HG02852 (cell line): ENCODE results near the gene DRD3.
A peak's percentile ranks its signal among the peaks of the same experiment; 100 is the strongest.

Experiments used
- ATAC-seq: cut with Tn5 transposase; IDR thresholded peaks from one replicate; pipeline ENCODE4 v1.9.1; 2021; ENCODE audit warnings: mild to moderate bottlenecking, moderate library complexity; ENCODE audit not compliant: unreplicated experiment

The DRD3 gene

DNA sequence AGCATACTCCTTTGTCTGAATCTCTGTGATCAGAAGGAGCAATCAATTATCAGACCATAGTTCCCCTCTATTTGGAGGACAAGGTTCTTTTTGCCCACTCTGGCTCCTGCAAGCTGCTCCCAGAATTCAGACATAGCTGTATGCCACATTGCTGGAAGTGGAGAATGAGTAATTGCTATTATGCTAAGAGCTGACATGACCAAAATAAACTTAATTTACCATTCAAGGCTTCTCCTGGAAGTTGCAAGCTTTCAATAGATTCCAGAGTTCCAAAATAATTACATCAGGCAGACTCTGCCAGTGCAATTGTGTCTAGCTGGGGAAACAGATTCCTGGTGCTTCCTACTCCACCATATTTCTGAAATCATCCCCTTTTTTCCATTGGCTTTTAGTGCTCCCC lies 7.6 kb upstream of the DRD3 start:
- ATAC-seq: no peak

DNA sequence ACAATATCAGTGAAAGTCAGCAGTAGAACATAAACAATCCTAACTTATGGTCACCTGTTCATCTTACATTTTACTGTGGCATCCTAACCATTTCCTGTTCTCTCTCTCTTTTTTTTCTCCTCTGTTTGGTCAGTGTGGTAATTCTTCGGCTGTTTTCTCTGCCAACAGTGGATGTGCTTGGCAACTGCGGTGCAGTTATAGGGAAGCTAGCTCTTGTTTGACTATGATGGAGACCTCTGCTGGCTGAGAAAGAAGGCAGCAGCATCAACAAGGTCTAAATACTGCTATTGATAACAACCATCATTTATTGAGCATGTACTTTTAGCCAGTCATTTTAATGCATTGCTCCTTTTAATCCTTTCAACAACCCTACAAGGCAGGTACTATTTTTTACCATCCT lies 723 bp upstream of the DRD3 start:
- ATAC-seq: no peak

GRCh38 chr3:114176890-114177289 lies 2.0 kb downstream of the DRD3 start:
- no peak for ATAC-seq

DNA sequence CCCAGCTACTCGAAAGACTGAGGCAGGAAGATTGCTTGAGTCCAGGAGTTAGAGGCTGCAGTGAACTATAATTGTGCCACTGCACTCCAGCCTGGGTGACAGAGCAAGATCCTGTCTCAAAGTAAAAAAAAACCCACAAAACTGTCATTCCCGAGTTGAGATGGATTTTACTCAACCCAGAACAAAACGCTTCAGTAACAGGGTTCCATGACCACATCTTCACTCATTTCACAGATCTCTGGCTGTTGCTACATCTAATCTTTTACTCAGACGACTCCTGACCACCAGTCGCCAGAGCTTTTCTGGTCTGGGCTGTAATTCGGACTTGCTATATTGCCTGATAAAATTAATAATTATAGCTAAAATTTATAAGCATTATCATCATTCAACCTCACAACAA lies 2.4 kb downstream of the DRD3 start:
- no peak for ATAC-seq

DNA sequence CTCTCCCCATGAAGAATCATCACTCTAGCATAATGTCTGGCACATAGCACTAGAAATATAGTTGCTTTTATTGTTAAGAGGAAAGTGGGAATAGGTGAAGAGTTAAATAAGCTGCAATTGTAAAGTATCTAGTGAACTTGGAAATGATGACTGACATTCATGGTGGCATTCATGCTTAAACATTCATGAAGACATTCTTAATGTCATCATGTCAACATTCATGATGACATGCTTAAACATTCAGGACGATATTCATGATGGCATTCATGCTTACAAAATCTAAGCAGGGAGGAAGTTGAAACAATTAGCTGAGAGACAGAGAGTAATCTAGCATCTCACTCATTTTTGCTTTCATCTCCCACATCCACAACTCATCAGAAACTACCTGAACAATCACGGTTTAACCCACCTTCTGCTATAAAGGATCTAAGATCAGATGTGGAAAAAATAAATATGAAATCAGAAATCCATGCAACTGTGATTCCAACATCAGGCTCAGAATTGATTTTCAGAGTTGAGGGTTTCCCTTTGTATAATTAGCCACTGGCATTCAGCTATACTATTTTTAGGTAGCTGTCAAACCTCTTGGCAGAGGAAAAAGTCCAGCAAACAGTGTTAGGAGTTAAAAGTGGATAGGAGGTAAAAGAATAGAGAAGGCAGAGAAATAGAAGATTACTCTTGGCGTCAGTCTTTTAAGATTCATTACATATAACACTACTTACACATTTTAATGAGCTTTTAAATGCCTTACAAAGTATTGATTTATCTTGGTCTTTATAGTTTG lies 3.5 kb downstream of the DRD3 start:
- ATAC-seq: no peak

DNA sequence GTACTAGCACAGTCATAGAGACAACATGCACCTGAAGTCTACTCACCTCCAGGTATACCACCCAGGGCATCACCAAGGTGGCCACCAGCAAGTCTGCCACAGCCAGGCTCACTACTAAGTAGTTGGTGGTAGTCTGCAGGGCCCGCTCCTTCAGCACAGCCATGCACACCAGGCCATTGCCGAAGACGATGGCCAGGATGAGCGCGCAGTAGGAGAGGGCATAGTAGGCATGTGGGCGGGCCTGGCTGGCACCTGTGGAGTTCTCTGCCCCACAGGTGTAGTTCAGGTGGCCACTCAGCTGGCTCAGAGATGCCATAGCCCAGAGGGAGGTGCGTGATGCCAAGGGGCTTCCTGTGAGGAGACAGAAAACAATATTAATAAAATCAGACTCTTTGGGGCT lies 7.2 kb downstream of the DRD3 start:
- no peak for ATAC-seq

- ATAC-seq: no peak
These were observed 10.7 kb downstream of the DRD3 start for GRCh38 chr3:114168150-114168549.

- no peak for ATAC-seq
These were observed 21.5 kb downstream of the DRD3 start for GRCh38 chr3:114157321-114157720.

DNA sequence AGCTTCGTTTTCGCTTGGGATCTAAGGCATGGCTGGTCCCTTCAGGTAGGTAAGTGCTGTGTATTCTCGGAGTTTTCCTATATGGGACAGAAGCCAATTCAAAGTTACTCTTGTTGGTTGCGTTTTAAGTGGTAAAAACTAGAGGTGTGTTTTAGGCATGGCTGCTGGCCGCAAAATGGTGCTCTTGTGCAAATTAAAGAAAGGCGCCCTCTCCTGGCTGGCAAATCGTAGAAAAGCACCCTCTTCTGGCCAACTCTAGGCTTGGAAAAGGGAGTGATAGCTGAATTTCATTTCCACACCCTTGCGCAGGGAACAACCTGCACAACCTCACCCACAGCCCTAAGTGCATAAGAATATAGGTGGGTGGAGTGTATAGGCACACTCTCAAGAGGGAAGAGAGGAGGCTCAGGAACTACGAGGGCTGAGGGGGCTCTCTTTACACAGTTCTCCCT lies 23.5 kb downstream of the DRD3 start:
- ATAC-seq: no peak

- ATAC-seq: no peak
These were observed 24.5 kb downstream of the DRD3 start for GRCh38 chr3:114154321-114154821.

DNA sequence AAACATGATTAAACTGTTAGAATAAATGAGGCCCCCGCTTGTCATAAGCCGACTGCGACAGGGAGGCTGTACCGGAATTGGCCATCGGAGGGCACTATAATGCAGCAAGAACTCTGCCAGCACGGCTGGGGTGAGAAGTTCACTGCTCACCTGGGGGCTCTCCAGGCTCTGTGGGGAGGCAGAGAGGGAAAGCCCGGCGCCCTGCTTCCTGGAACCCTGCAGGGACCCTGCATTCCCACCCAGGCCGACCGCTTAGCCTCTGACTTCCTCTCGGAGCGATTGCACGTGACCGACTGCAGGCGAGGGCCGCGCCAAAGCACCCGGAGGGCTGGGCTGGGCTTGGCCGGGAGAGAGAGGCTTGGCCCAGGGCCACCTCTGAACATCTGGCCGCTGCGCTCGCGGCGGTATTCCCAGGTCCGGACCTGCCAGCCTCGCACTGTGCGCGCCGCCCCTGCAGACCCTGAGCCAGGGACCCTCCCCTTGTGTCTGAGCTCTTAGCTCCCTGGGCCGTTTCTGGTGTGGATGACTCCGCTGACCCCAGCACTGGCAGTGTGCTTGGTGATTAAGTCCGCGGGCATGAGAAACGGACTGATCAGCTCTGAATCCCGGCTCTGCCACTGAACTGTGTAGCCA lies 26.2 kb downstream of the DRD3 start:
- peak; percentile 89 for ATAC-seq

DNA sequence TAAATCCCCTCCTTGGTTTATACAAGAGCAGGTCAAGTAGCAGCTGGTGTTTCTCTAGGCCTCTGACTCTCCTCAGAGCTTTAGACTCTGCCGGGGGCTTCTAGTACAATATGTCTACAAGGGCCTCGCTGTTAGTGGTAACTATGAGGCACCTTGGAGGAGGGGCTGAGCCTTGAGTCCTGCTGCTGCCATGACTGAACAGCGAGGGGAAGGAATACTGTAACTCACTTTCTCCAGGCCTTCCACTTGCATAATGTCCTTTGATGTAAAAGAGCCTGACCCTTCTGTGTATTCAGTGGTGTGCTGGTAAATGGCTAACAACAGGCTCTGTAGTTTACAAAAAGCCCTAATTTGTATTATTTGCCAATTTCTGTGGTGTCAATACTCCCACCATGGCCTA lies 27.8 kb downstream of the DRD3 start:
- ATAC-seq: no peak

DNA sequence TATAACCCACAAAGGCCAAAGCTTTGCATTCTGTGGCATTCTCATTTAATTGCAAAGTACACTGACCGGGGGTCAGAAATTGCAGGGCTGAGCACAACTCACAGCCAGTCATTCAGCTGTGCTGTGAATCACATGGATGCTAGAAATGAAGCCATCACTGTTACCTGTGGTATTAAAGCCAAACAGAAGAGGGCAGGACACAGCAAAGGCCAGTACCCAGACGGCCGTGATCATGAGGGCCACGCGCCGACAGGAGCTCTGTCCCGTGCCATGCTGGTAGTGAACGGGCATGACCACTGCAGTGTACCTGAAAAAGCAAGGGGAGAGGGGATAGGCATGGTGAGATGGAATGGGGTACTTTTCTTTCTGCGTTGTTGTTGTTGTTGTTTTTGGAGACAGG lies 31.6 kb downstream of the DRD3 start:
- no peak for ATAC-seq

GRCh38 chr3:114144909-114145688 lies 33.8 kb downstream of the DRD3 start:
- ATAC-seq: peak; percentile 62

DNA sequence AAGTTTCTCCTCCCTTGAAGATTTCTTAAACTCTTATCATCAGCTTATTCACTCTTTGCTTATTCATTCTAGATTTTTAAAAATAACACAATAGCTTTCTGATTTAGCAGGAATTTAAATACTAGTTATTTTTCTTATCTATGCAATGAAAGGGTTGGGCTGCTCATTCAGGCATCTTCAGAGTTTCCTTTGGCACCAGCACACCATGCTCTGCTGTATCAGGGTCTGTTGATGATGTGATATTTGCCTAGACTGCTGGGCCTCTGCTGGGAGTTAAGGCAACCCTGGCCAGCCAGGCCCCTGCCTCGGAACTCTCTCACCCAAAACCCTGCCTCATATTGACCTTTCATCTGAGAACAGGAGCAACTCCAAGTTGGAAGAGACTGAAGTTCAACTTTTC lies 35.0 kb downstream of the DRD3 start:
- no peak for ATAC-seq

DNA sequence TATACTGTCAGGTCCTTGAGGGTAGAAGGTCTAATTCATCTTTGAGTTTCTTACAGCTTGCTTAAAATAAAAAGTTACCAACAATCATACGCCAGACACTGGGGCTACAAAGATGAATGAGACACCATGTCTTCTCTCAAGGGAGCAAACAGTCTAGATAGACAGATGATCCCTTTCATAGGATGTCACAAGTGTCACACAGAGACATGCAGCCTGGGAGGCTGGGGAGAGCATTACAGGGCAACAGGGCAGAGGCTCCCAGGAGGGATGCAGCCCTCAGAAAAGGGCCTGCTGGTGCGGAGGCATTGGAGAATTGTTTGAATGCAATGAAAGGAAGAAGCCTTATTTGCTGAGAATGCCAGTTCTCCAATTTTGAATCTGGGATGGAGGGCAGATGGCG lies 39.0 kb downstream of the DRD3 start:
- no peak for ATAC-seq

DNA sequence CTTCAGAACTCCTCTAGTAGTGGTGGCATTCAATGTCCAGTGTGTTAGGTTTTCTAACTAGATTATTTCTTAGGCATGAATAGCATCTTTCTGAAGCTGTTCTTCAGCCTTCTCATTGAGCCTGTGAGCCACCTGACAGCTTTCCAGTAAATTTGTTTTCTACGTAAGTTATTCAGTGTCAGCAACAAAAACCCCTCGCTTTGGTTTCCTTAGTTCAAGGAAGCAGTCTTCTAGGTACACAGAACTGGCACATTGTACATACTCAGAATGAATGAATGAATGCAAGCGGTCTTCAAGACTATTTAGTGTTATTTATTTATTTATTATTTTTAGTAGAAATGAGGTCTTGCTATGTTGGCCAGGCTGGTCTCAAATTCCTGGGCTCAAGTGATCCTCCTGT lies 44.9 kb downstream of the DRD3 start:
- no peak for ATAC-seq

- ATAC-seq: no peak
These were observed 46.4 kb downstream of the DRD3 start for GRCh38 chr3:114132500-114132899.

GRCh38 chr3:114128826-114129225 lies 50.0 kb downstream of the DRD3 start:
- no peak for ATAC-seq

DNA sequence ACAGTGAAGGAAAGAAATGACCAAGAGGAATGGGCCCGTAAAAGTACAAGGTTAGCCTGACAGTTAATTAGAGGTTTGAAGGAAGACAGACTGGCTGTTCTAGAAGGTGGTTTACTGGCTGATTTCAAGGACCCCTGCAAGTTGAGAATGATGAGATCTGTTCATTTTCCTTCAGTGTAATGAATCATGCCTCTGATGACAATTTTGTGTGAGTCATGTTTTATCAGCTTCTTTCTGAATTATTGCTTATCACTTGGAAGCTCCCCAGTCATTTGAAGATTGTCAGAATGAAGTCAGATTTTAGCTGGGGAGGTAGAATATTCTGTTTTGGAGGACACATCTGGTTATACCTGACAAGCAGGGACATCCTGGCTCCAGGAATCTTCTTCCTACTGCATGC lies 50.6 kb downstream of the DRD3 start:
- ATAC-seq: no peak

DNA sequence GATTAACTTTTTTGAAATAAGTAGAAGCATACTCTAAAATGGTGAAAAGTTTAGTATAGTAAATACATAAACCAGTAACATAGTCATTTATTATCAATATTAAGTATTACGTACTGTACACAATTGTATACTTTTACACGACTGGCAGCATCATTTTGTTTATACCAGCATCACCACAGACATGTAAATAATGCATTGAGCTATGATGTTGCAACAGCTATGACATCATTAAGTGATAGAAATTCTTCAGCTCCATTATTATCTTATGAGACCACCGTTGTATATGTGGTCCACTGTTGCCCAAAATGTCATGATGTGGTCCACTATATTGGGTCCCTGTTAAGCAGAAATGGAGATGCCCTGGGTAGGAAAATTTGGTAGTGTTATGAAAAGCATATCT lies 51.3 kb downstream of the DRD3 start:
- no peak for ATAC-seq

GRCh38 chr3:114126461-114126860 lies 52.4 kb downstream of the DRD3 start:
- ATAC-seq: no peak
